Psoas muscle (tissue), 8 donors: Measurements from ENCODE around the gene CARD10. TPM values are rescaled to one million over a fixed set of nuclear protein-coding genes. Genes with fewer than 3 reads are reported as not detected.

Experiments used
- ATAC-seq, 4 donors: fragments of 200-7000 bp; cut with Tn5 transposase; one replicate each; pipeline ENCODE4 v1.9.1; 2020; ENCODE audit warnings: moderate library complexity in 3 of 4, mild to moderate bottlenecking in 2 of 4
- DNase-seq, 2 donors: peaks; one replicate each; pipeline ENCODE4 v3.0.0-alpha.2; 2020
- H3K27ac ChIP-seq: fragments of 200-600 bp; one replicate; pipeline ENCODE4 v1.8.0; 2022
- H3K27me3 ChIP-seq, 3 donors: fragments of 200-600 bp in 1 of 3; one replicate each; pipeline versions ENCODE4 v1.6.1 to v1.8.0; 2013 to 2022; ENCODE audit warnings: low read length in 2 of 3, mild to moderate bottlenecking in 2 of 3, moderate library complexity in 1 of 3; ENCODE audit not compliant: insufficient read depth in 3 of 3
- H3K36me3 ChIP-seq, 2 donors: fragments of 200-600 bp in 1 of 2; one replicate each; pipeline versions ENCODE4 v1.6.1 to v1.8.0; 2013 to 2022; ENCODE audit warnings: low read depth in 1 of 2, mild to moderate bottlenecking in 1 of 2, moderate library complexity in 1 of 2; ENCODE audit not compliant: insufficient read depth in 1 of 2
- H3K4me1 ChIP-seq: fragments of 200-600 bp; one replicate; pipeline ENCODE4 v1.8.0; 2022
- H3K4me3 ChIP-seq: fragments of 200-600 bp; one replicate; pipeline ENCODE4 v1.8.0; 2022; ENCODE audit warnings: mild to moderate bottlenecking
- H3K9me3 ChIP-seq: fragments of 200-600 bp; one replicate; pipeline ENCODE4 v1.8.0; 2022
- CTCF ChIP-seq: fragments of 200-600 bp; IDR thresholded peaks from one replicate; pipeline ENCODE4 v1.8.0; 2022; ENCODE audit warnings: antibody characterized with exemption
- WGBS, 3 donors: extraction: QIAGEN DNeasy Blood & Tissue Kit; methylation state at CpG; one replicate each; pipeline versions ENCODE4 v1.1.6 to v1.1.7; 2013; 5-methylcytosine and 5-hydroxymethylcytosine counted together
- intact Hi-C, 2 donors: fragments of 100-400 bp; cut with DNase I; formaldehyde crosslinking; loops; one replicate each; pipeline versions ENCODE4 v1.11.0 to v1.14.2; 2022
- polyA plus RNA-seq, 3 donors: library from polyadenylated mRNA; stranded (reverse); fragments of 200-250 nt; gene quantifications; one replicate each; pipeline ENCODE4 v1.2.3, GENCODE V29; 2013
- total RNA-seq, 4 donors: library from RNA; stranded (reverse); fragmentation: NEBNext Ultra II Directional in 2 of 4; extraction: Animal tissue kit (Norgen Biotek cat#: 25700) in 2 of 4; gene quantifications; one replicate each; pipeline versions ENCODE4 v1.2.1 to v1.2.4, GENCODE V29; 2021 to 2023
- donor health status: healthy with polysubstance abuse.
- donor health status: DM: no; HTN: no; CAD: no; lungs with moderate emphysema.
- donor health status: Bipolar disorder and iron deficiency.
- donor health status: healthy.
- donor health status: DM: yes; HTN: yes; CAD: no.
- donor health status: DM: no; HTN: no; CAD: no.
- donor health status: DM: no; HTN: no; CAD: no.
- donor health status: DM: yes; HTN: yes; CAD: no.

CARD10 gene
- total and polyA plus RNA-seq, 7 donors = 2.9 to 8.0 (median 4.4) TPM

- Histone ChIP-seq H3K4me3 (peak overlapping the region; percentile 52), H3K9me3 (no peaks in the 10 kb centered on the region), H3K27ac (peak overlapping the region; percentile 46), H3K27me3 (peaks cover 0 to 15% (median 8%) of the 10 kb centered on the region in 3 donors), H3K4me1 (no peaks in the 10 kb centered on the region), H3K36me3 (no peaks in the 10 kb centered on the region)
- DNase-seq (peak; percentile 69 to 81), ATAC-seq (peak in 3 of 4 donors; percentile 24 to 56 (median 29))
- 65 to 77% (median 72%) methylated on average over 39 of the region's 39 CpGs for whole genome bisulfite sequencing, 3 donors
- no peak for TF ChIP-seq CTCF
- intact Hi-C loops = no loop called here
Measured at GRCh38 chr22:37484480-37485394, 34.5 kb downstream of the CARD10 start.

GRCh38 chr22:37483050-37483449, 36.2 kb downstream of the CARD10 start:
- Histone ChIP-seq H3K9me3 (no peaks in the 10 kb centered on the region), H3K27ac (peak overlapping the region; percentile 41), H3K27me3 (peaks cover 0 to 15% (median 8%) of the 10 kb centered on the region in 3 donors), H3K36me3 (no peaks in the 10 kb centered on the region), H3K4me3 (no peak overlapping the region), H3K4me1 (no peaks in the 10 kb centered on the region)
- ATAC-seq = no peak
- WGBS, 3 donors = 62 to 74% (median 66%) methylated on average over 10 to 13 of the region's 13 CpGs
- intact Hi-C loops = no loop called here
- TF ChIP-seq CTCF = no peak
- no peak for DNase-seq

- Histone ChIP-seq H3K27me3 (peaks cover 0 to 15% (median 8%) of the 10 kb centered on the region in 3 donors), H3K27ac (no peak overlapping the region), H3K4me1 (no peaks in the 10 kb centered on the region), H3K36me3 (no peaks in the 10 kb centered on the region), H3K4me3 (no peak overlapping the region), H3K9me3 (no peaks in the 10 kb centered on the region)
- TF ChIP-seq CTCF = no peak
- DNase-seq (no peak), ATAC-seq (no peak)
- intact Hi-C loops = no loop called here
- WGBS, 3 donors = 83 to 84% (median 83%) methylated on average over 8 to 9 of the region's 9 CpGs
Measured at GRCh38 chr22:37482244-37482643, 37.0 kb downstream of the CARD10 start.

- Histone ChIP-seq H3K27me3 (peaks cover 0 to 15% (median 10%) of the 10 kb centered on the region in 3 donors), H3K9me3 (no peaks in the 10 kb centered on the region), H3K27ac (no peak overlapping the region), H3K4me1 (no peaks in the 10 kb centered on the region), H3K36me3 (no peaks in the 10 kb centered on the region), H3K4me3 (no peak overlapping the region)
- intact Hi-C loops = no loop called here
- no peak for ATAC-seq
- TF ChIP-seq CTCF = no peak
- DNase-seq = no peak
- WGBS, 3 donors = 74 to 78% (median 77%) methylated on average over 12 of the region's 12 CpGs
Measured at GRCh38 chr22:37481347-37481907, 37.8 kb downstream of the CARD10 start.
